Measurements from ENCODE around the gene GFOD1. TPM values are rescaled to one million over a fixed set of nuclear protein-coding genes. Genes with fewer than 3 reads are reported as not detected.

GFOD1 gene
- total and polyA plus RNA-seq, 2 of the 4 experiments (the other 2 are of a cell fraction), result 1.8 to 3.4 TPM

- in situ Hi-C loops (cut with MboI; ENCODE audit: low sequenced_read_pairs) (loop anchor here (25.0 kb wide), 1 partner anchor 339 kb away; no protein-coding TSS in a partner anchor), intact Hi-C loops (cut with micrococcal nuclease) (no loop called here), dilution Hi-C loops (cut with HindIII; ENCODE audit: low sequenced_read_pairs, unreplicated experiment) (no loop called here)
- TF ChIP-seq SMC3 (IDR thresholded peaks at IDR 0.05; ENCODE audit: low read depth, low read length), result no peak
- no peak for TF ChIP-seq MXI1 (IDR thresholded peaks at IDR 0.05; ENCODE audit: borderline replicate concordance, low read depth, low read length)
- no peak for TF ChIP-seq RFX5 (IDR thresholded peaks at IDR 0.05; ENCODE audit: low read depth, low read length)
- no peak for TF ChIP-seq USF2 (IDR thresholded peaks at IDR 0.05; ENCODE audit: low read depth, low read length)
- no peak for TF ChIP-seq POLR2A (IDR thresholded peaks at IDR 0.05; ENCODE audit: low read depth, low read length)
- no peak for TF ChIP-seq MAZ (IDR thresholded peaks at IDR 0.05; ENCODE audit: borderline replicate concordance, low read depth, low read length)
- Histone ChIP-seq H3K9ac (ENCODE audit: low read depth, low read length) (no peak overlapping the region), H3K9me3 (ENCODE audit: control insufficient read depth, insufficient read depth, low read length) (no peaks in the 10 kb centered on the region), H3K18ac (ENCODE audit: low read depth, low read length) (no peak overlapping the region), H3K36me3 (ENCODE audit: control insufficient read depth, insufficient read depth, low read length) (no peaks in the 10 kb centered on the region), H4K91ac (ENCODE audit: insufficient read depth, low read depth, low read length) (no peak overlapping the region), H3K4ac (ENCODE audit: low read depth, low read length) (no peak overlapping the region), H2BK5ac (ENCODE audit: low read depth, low read length, poor library complexity, severe bottlenecking) (no peak overlapping the region), H2AK9ac (replicated peaks; ENCODE audit: low read depth, low read length, poor library complexity) (no peak overlapping the region), H3K4me3 (ENCODE audit: insufficient read depth, low read depth, low read length) (no peak overlapping the region), H3K9me1 (ENCODE audit: insufficient read depth, low read length) (no peaks in the 10 kb centered on the region), H2AK5ac (ENCODE audit: low read depth, low read length) (no peak overlapping the region), H2BK20ac (ENCODE audit: low read depth, low read length) (no peak overlapping the region), H3K4me2 (ENCODE audit: low read depth, low read length) (no peak overlapping the region), H3K14ac (replicated peaks; ENCODE audit: low read depth, low read length) (no peak overlapping the region), H4K20me1 (ENCODE audit: insufficient read depth, low read length) (no peaks in the 10 kb centered on the region), H3K79me1 (ENCODE audit: low read depth in 1 of 2, low read length in 2 of 2) (no peaks in the 10 kb centered on the region), H3K56ac (ENCODE audit: extremely low read depth, insufficient read depth, low read length) (no peak overlapping the region), H3K27ac (ENCODE audit: insufficient read depth, low read length) (no peak overlapping the region), H2AFZ (replicated peaks; ENCODE audit: low read length, poor library complexity) (no peak overlapping the region), H2BK120ac (ENCODE audit: low read depth, low read length) (no peak overlapping the region), H4K8ac (ENCODE audit: low read depth in 2 of 2, low read length in 2 of 2) (no peak overlapping the region), H2BK15ac (ENCODE audit: low read depth, low read length) (no peak overlapping the region), H3K23ac (ENCODE audit: low read depth, low read length) (no peak overlapping the region), H3K27me3 (ENCODE audit: control insufficient read depth, insufficient read depth, low read length) (0 out of 2 replicates have a peak, but pooled peaks cover 3% of the 10 kb centered on the region), H4K5ac (ENCODE audit: low read depth, low read length) (no peak overlapping the region), H3K4me1 (ENCODE audit: control insufficient read depth, insufficient read depth, low read length) (no peaks in the 10 kb centered on the region)
- ATAC-seq (ENCODE audit: low read depth) (no peak), DNase-seq (no peak)
- no CpG with 5 or more reads among the region's 1 CpG for WGBS, 2 experiments (ENCODE audit: extremely low coverage in 2 of 2, insufficient read length in 1 of 2)
- BruUV-seq (replicated peaks), result no TSS peak
- ChIA-PET CTCF (interaction anchor here (1.4 kb wide), 1 partner anchor 11 kb away, joined by 4 read pairs; no protein-coding TSS in a partner anchor), POLR2A (ENCODE audit: unreplicated experiment) (no interaction called here)
These were observed 38.9 kb upstream of the GFOD1 start for GRCh38 chr6:13526357-13526726.
